GM12892 (cell line): ENCODE measurements around the gene PAPOLG.

ENCODE experiments used
- DNase-seq: peaks from one replicate; pipeline ENCODE4 v3.0.0; 2011; ENCODE audit not compliant: insufficient read length
- FAIRE-seq: peaks from 2 replicates; lab custom pipeline; 2011; peaks lifted over from hg19 to GRCh38; lab: Jason Lieb, UNC
- POLR2A ChIP-seq: IDR thresholded peaks from 2 replicates; pipeline ENCODE4 v1.6.1; 2011; ENCODE audit warnings: low read depth, low read length, control low read depth
- POLR2AphosphoS5 ChIP-seq: IDR thresholded peaks from 2 replicates; pipeline ENCODE4 v1.6.1; 2011; ENCODE audit warnings: low read depth, low read length, control low read depth
- TAF1 ChIP-seq: IDR thresholded peaks from 2 replicates; pipeline ENCODE4 v1.6.1; 2011; ENCODE audit warnings: low read depth, mild to moderate bottlenecking, control low read depth, low read length, borderline replicate concordance

Gene PAPOLG

GRCh38 chr2:60738679-60739078 is 17.4 kb upstream of the PAPOLG start:
- DNase-seq (no peak), FAIRE-seq (no peak)

GRCh38 chr2:60739156-60739555 is 16.9 kb upstream of the PAPOLG start:
- FAIRE-seq (no peak), DNase-seq (no peak)
- TF ChIP-seq POLR2AphosphoS5 (no peak), TAF1 (no peak), POLR2A (no peak)

More at GRCh38 chr2:60738679-60739078, 17.4 kb upstream of the PAPOLG start:
- TF ChIP-seq TAF1, result no peak
- TF ChIP-seq POLR2AphosphoS5, result no peak

- TF ChIP-seq POLR2AphosphoS5 (no peak), POLR2A (no peak), TAF1 (no peak)
Observed at GRCh38 chr2:60741576-60741975, 14.5 kb upstream of the PAPOLG start.

GRCh38 chr2:60742419-60742818 is 13.6 kb upstream of the PAPOLG start:
- no peak for FAIRE-seq
- TF ChIP-seq POLR2AphosphoS5, result no peak
- no peak for TF ChIP-seq POLR2A
- no peak for TF ChIP-seq TAF1

More at GRCh38 chr2:60741576-60741975, 14.5 kb upstream of the PAPOLG start:
- DNase-seq, result no peak
- no peak for FAIRE-seq

GRCh38 chr2:60745330-60745729 is 10.7 kb upstream of the PAPOLG start:
- no peak for FAIRE-seq
- TF ChIP-seq TAF1, result no peak
- TF ChIP-seq POLR2AphosphoS5, result no peak
- no peak for TF ChIP-seq POLR2A
- DNase-seq, result no peak

More at GRCh38 chr2:60742419-60742818, 13.6 kb upstream of the PAPOLG start:
- DNase-seq, result no peak

GRCh38 chr2:60745761-60746160 is 10.3 kb upstream of the PAPOLG start:
- TF ChIP-seq POLR2AphosphoS5, result no peak
- no peak for TF ChIP-seq TAF1
- no peak for TF ChIP-seq POLR2A
- no peak for FAIRE-seq
- DNase-seq, result no peak

GRCh38 chr2:60746318-60746717 is 9.8 kb upstream of the PAPOLG start:
- TF ChIP-seq POLR2A, result no peak
- no peak for TF ChIP-seq POLR2AphosphoS5
- DNase-seq (no peak), FAIRE-seq (no peak)

- no peak for DNase-seq
- FAIRE-seq, result no peak
- no peak for TF ChIP-seq POLR2AphosphoS5
- TF ChIP-seq TAF1, result no peak
- TF ChIP-seq POLR2A, result no peak
Observed at GRCh38 chr2:60759654-60760053, 3.6 kb downstream of the PAPOLG start.

- DNase-seq, result no peak
- FAIRE-seq, result no peak
- TF ChIP-seq TAF1 (no peak), POLR2A (no peak), POLR2AphosphoS5 (no peak)
Observed at GRCh38 chr2:60764736-60765534, 8.9 kb downstream of the PAPOLG start.

GRCh38 chr2:60766283-60766682 is 10.2 kb downstream of the PAPOLG start:
- FAIRE-seq (no peak), DNase-seq (no peak)
- no peak for TF ChIP-seq TAF1
- no peak for TF ChIP-seq POLR2AphosphoS5
- TF ChIP-seq POLR2A, result no peak

- FAIRE-seq (no peak), DNase-seq (no peak)
- TF ChIP-seq POLR2A (no peak), POLR2AphosphoS5 (no peak), TAF1 (no peak)
Observed at GRCh38 chr2:60771508-60771907, 15.4 kb downstream of the PAPOLG start.

GRCh38 chr2:60775048-60775639 is 19.1 kb downstream of the PAPOLG start:
- DNase-seq, result no peak
- no peak for FAIRE-seq
- TF ChIP-seq TAF1 (no peak), POLR2A (no peak), POLR2AphosphoS5 (no peak)
